ENCODE measurements around the gene CGN.
A peak's percentile ranks its signal among the peaks of the same experiment; 100 is the strongest.

The CGN gene

DNA sequence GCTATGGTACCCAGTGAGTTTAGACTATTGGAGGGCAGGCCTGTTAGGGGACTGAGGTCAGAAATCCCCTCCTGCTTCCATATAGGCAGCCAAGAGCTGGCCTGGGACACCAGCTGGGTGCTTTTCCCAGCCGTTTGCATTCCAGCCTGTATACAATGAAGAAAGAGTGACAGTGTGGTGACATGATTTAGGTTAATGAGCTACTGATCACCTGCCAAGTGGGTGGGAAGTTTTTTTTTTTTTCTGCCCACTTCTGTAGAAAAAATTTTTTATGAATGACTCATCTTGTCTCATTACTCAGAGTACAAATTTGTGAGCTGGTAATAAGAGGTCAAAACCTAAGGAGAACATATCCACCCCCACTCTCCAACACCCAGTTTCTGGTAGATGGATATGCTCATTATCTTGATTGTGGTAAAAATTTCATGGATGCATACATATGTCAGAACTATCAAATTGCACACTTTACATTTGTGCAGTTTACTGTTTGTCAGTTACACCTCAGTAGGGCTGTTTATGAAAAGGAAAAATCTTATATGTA is 16.4 kb upstream of the CGN start (continued):
- no peak for TF ChIP-seq ZNF266 (tag by site-specific recombination; IDR thresholded peaks at IDR 0.05; ENCODE audit: low read depth)
- TF ChIP-seq ZNF155 (tag by site-specific recombination; IDR thresholded peaks at IDR 0.05), result no peak
- TF ChIP-seq ZBTB8A (tag by site-specific recombination; IDR thresholded peaks at IDR 0.05), result 0 out of 2 replicates have a peak, but pooled peaks have one; percentile 42
- TF ChIP-seq, protein P1, sequence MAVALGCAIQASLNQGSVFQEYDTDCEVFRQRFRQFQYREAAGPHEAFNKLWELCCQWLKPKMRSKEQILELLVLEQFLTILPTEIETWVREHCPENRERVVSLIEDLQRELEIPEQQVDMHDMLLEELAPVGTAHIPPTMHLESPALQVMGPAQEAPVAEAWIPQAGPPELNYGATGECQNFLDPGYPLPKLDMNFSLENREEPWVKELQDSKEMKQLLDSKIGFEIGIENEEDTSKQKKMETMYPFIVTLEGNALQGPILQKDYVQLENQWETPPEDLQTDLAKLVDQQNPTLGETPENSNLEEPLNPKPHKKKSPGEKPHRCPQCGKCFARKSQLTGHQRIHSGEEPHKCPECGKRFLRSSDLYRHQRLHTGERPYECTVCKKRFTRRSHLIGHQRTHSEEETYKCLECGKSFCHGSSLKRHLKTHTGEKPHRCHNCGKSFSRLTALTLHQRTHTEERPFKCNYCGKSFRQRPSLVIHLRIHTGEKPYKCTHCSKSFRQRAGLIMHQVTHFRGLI (tag by site-specific recombination; IDR thresholded peaks at IDR 0.05), result peak; percentile 24; the same call in 1 of the 2 replicates
- TF ChIP-seq ZNF133 (tag by site-specific recombination; IDR thresholded peaks at IDR 0.05), result no peak
- peak; percentile 80 for TF ChIP-seq ZNF660 (tag by site-specific recombination; IDR thresholded peaks at IDR 0.05)
- TF ChIP-seq, protein P2, sequence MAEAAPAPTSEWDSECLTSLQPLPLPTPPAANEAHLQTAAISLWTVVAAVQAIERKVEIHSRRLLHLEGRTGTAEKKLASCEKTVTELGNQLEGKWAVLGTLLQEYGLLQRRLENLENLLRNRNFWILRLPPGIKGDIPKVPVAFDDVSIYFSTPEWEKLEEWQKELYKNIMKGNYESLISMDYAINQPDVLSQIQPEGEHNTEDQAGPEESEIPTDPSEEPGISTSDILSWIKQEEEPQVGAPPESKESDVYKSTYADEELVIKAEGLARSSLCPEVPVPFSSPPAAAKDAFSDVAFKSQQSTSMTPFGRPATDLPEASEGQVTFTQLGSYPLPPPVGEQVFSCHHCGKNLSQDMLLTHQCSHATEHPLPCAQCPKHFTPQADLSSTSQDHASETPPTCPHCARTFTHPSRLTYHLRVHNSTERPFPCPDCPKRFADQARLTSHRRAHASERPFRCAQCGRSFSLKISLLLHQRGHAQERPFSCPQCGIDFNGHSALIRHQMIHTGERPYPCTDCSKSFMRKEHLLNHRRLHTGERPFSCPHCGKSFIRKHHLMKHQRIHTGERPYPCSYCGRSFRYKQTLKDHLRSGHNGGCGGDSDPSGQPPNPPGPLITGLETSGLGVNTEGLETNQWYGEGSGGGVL (tag by site-specific recombination; IDR thresholded peaks at IDR 0.05), result peak; percentile 62; the same call in 1 of the 2 replicates
- TF ChIP-seq, protein P3, sequence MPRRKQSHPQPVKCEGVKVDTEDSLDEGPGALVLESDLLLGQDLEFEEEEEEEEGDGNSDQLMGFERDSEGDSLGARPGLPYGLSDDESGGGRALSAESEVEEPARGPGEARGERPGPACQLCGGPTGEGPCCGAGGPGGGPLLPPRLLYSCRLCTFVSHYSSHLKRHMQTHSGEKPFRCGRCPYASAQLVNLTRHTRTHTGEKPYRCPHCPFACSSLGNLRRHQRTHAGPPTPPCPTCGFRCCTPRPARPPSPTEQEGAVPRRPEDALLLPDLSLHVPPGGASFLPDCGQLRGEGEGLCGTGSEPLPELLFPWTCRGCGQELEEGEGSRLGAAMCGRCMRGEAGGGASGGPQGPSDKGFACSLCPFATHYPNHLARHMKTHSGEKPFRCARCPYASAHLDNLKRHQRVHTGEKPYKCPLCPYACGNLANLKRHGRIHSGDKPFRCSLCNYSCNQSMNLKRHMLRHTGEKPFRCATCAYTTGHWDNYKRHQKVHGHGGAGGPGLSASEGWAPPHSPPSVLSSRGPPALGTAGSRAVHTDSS (tag by site-specific recombination; IDR thresholded peaks at IDR 0.05), result no peak; the same call in 1 of the 2 replicates
- no peak for TF ChIP-seq REPIN1 (tag by site-specific recombination; IDR thresholded peaks at IDR 0.05; ENCODE audit: low read depth)
- no peak for TF ChIP-seq ZNF776 (tag by site-specific recombination; IDR thresholded peaks at IDR 0.05; ENCODE audit: borderline replicate concordance)
- TF ChIP-seq, protein P4, sequence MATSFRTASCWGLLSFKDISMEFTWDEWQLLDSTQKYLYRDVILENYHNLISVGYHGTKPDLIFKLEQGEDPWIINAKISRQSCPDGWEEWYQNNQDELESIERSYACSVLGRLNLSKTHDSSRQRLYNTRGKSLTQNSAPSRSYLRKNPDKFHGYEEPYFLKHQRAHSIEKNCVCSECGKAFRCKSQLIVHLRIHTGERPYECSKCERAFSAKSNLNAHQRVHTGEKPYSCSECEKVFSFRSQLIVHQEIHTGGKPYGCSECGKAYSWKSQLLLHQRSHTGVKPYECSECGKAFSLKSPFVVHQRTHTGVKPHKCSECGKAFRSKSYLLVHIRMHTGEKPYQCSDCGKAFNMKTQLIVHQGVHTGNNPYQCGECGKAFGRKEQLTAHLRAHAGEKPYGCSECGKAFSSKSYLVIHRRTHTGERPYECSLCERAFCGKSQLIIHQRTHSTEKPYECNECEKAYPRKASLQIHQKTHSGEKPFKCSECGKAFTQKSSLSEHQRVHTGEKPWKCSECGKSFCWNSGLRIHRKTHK (tag by site-specific recombination; IDR thresholded peaks at IDR 0.05), result no peak
- TF ChIP-seq HOXA7 (CRISPR knock-in tag; IDR thresholded peaks at IDR 0.05; ENCODE audit: borderline replicate concordance), result no peak
- TF ChIP-seq ZNF311 (tag by site-specific recombination; IDR thresholded peaks at IDR 0.05; ENCODE audit: borderline replicate concordance), result no peak
- TF ChIP-seq ZSCAN23 (tag by site-specific recombination; IDR thresholded peaks at IDR 0.05), result peak; percentile 89
- TF ChIP-seq, protein P5, sequence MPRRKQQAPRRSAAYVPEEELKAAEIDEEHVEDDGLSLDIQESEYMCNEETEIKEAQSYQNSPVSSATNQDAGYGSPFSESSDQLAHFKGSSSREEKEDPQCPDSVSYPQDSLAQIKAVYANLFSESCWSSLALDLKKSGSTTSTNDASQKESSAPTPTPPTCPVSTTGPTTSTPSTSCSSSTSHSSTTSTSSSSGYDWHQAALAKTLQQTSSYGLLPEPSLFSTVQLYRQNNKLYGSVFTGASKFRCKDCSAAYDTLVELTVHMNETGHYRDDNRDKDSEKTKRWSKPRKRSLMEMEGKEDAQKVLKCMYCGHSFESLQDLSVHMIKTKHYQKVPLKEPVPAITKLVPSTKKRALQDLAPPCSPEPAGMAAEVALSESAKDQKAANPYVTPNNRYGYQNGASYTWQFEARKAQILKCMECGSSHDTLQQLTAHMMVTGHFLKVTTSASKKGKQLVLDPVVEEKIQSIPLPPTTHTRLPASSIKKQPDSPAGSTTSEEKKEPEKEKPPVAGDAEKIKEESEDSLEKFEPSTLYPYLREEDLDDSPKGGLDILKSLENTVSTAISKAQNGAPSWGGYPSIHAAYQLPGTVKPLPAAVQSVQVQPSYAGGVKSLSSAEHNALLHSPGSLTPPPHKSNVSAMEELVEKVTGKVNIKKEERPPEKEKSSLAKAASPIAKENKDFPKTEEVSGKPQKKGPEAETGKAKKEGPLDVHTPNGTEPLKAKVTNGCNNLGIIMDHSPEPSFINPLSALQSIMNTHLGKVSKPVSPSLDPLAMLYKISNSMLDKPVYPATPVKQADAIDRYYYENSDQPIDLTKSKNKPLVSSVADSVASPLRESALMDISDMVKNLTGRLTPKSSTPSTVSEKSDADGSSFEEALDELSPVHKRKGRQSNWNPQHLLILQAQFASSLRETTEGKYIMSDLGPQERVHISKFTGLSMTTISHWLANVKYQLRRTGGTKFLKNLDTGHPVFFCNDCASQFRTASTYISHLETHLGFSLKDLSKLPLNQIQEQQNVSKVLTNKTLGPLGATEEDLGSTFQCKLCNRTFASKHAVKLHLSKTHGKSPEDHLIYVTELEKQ (tag by site-specific recombination; IDR thresholded peaks at IDR 0.05; ENCODE audit: borderline replicate concordance), result peak; percentile 99
- TF ChIP-seq ZNF654 (tag by site-specific recombination; IDR thresholded peaks at IDR 0.05; ENCODE audit: low read depth), result no peak; the same call in 1 of the 2 replicates
- TF ChIP-seq, protein P6, sequence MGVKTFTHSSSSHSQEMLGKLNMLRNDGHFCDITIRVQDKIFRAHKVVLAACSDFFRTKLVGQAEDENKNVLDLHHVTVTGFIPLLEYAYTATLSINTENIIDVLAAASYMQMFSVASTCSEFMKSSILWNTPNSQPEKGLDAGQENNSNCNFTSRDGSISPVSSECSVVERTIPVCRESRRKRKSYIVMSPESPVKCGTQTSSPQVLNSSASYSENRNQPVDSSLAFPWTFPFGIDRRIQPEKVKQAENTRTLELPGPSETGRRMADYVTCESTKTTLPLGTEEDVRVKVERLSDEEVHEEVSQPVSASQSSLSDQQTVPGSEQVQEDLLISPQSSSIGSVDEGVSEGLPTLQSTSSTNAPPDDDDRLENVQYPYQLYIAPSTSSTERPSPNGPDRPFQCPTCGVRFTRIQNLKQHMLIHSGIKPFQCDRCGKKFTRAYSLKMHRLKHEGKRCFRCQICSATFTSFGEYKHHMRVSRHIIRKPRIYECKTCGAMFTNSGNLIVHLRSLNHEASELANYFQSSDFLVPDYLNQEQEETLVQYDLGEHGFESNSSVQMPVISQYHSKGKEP (tag by site-specific recombination; IDR thresholded peaks at IDR 0.05), result peak; percentile 62
- peak; percentile 68 for TF ChIP-seq ZNF501 (tag by site-specific recombination; IDR thresholded peaks at IDR 0.05)
- TF ChIP-seq, protein P7, sequence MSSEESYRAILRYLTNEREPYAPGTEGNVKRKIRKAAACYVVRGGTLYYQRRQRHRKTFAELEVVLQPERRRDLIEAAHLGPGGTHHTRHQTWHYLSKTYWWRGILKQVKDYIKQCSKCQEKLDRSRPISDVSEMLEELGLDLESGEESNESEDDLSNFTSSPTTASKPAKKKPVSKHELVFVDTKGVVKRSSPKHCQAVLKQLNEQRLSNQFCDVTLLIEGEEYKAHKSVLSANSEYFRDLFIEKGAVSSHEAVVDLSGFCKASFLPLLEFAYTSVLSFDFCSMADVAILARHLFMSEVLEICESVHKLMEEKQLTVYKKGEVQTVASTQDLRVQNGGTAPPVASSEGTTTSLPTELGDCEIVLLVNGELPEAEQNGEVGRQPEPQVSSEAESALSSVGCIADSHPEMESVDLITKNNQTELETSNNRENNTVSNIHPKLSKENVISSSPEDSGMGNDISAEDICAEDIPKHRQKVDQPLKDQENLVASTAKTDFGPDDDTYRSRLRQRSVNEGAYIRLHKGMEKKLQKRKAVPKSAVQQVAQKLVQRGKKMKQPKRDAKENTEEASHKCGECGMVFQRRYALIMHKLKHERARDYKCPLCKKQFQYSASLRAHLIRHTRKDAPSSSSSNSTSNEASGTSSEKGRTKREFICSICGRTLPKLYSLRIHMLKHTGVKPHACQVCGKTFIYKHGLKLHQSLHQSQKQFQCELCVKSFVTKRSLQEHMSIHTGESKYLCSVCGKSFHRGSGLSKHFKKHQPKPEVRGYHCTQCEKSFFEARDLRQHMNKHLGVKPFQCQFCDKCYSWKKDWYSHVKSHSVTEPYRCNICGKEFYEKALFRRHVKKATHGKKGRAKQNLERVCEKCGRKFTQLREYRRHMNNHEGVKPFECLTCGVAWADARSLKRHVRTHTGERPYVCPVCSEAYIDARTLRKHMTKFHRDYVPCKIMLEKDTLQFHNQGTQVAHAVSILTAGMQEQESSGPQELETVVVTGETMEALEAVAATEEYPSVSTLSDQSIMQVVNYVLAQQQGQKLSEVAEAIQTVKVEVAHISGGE (tag by site-specific recombination; conservative IDR thresholded peaks at IDR 0.05; ENCODE audit: low read depth), result no peak
- TF ChIP-seq, protein P8, sequence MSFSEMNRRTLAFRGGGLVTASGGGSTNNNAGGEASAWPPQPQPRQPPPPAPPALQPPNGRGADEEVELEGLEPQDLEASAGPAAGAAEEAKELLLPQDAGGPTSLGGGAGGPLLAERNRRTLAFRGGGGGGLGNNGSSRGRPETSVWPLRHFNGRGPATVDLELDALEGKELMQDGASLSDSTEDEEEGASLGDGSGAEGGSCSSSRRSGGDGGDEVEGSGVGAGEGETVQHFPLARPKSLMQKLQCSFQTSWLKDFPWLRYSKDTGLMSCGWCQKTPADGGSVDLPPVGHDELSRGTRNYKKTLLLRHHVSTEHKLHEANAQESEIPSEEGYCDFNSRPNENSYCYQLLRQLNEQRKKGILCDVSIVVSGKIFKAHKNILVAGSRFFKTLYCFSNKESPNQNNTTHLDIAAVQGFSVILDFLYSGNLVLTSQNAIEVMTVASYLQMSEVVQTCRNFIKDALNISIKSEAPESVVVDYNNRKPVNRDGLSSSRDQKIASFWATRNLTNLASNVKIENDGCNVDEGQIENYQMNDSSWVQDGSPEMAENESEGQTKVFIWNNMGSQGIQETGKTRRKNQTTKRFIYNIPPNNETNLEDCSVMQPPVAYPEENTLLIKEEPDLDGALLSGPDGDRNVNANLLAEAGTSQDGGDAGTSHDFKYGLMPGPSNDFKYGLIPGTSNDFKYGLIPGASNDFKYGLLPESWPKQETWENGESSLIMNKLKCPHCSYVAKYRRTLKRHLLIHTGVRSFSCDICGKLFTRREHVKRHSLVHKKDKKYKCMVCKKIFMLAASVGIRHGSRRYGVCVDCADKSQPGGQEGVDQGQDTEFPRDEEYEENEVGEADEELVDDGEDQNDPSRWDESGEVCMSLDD (tag by site-specific recombination; IDR thresholded peaks at IDR 0.05), result no peak

Measured in HEK293 (cell line).